Right renal pelvis (tissue), 4 donors: ENCODE data around the gene KRTAP4-8. TPM values are rescaled to one million over a fixed set of nuclear protein-coding genes. Genes with fewer than 3 reads are reported as not detected.
"Not testable (repeated sequence)": the region's sequence is repeated elsewhere in the genome, so short reads cannot be mapped to it uniquely, and the experiment has no call there.

Experiments
- DNase-seq, 4 donors: peaks; one replicate each; pipeline ENCODE4 v3.0.0-alpha.2; 2013; ENCODE audit warnings: low read depth in 4 of 4, low spot score in 3 of 4, missing footprints in 1 of 4
- polyA plus RNA-seq, 4 donors: library from polyadenylated mRNA; unstranded; fragments of 120-200 nt; gene quantifications; one replicate each; pipeline ENCODE4 v1.2.1, GENCODE V29; 2013; ENCODE audit not compliant: insufficient read length in 4 of 4

The KRTAP4-8 gene
- polyA plus RNA-seq, 4 donors = not detected

- no peak for DNase-seq
Observed at GRCh38 chr17:41067281-41067680, 30.7 kb downstream of the KRTAP4-8 start.

GRCh38 chr17:41065829-41066624 lies 31.9 kb downstream of the KRTAP4-8 start, which contains the start of gene KRTAP2-4:
KRTAP2-4 (minus strand) TSS chr17:41065879; CDS start chr17:41065845, 34 bp downstream.
- no peak for DNase-seq

GRCh38 chr17:41065016-41065689 lies 32.8 kb downstream of the KRTAP4-8 start:
- not testable (repeated sequence) for DNase-seq

- no peak for DNase-seq
Observed at GRCh38 chr17:41064301-41064700, 33.6 kb downstream of the KRTAP4-8 start.

DNA sequence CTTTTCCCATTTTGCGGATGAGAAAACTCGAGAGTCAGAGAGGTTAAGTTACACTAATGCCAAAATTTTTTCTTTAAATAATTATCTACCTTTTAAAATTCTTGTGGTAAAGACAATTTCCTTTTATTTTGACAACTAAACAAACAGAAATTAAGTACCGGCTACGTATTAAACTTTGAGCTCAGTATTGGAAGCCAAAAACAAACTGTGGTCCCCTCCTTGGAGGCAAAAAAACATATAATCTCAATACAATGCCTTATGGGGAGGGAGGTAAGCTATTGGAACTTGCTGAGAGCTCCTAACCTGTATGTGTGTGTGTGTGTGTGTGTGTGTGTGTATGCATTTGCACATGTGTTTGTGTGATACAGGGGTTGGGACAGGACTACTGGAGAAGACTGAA lies 34.5 kb downstream of the KRTAP4-8 start:
- no peak for DNase-seq

GRCh38 chr17:41061964-41062363 lies 36.0 kb downstream of the KRTAP4-8 start:
- no peak for DNase-seq

DNA sequence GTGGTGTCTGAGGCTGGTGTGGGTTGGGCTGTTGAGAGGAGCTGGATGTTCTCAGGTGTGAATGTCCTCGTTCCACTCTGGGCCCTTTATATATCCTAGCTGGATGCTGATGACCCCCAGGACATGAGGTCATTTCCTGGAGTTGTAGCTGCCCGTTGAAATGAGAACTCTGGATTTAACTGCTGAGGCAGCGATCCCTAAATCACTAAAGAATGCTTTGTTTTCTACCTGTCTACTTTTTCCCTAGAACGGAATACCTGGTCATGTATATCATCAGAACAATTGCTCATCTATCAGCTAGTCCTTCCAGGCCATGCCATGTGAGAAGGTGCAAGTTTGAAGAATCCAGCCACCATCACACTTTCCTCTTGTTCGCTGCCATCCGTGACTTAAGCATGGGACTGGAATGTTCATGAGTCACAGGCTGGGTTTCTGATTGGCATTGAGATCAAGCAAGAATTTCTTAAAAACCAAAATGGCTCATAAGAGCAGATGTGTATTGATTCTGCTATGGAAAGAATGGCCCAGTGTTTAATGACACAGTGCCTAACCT lies 37.8 kb downstream of the KRTAP4-8 start, which contains the start of gene KRTAP2-3:
Gene KRTAP2-3 (minus strand): TSS at position 63 of the 553 bp plus-strand sequence. CDS start 64 bp downstream, outside the sequence.
- no peak for DNase-seq

GRCh38 chr17:41059276-41060051 lies 38.5 kb downstream of the KRTAP4-8 start:
- DNase-seq = not testable (repeated sequence)

DNA sequence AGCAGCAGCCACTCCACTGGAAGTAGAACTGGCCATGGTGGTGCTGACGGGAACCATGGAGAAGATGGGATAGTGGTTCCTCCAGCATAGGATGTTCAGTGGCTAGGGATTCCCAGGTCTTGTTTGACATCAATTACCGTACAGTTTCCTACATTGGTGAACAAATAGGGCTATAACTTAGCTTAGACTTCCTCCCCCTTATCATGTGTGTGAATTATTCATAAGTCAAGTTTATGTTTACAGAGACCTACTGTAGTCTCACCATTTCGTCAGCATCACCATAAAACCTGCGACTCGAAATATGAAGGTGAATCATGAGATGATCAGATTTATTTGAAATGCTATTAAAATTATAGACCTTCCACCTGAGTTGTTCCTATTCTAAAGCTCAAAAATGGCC lies 39.2 kb downstream of the KRTAP4-8 start:
- no peak for DNase-seq

DNA sequence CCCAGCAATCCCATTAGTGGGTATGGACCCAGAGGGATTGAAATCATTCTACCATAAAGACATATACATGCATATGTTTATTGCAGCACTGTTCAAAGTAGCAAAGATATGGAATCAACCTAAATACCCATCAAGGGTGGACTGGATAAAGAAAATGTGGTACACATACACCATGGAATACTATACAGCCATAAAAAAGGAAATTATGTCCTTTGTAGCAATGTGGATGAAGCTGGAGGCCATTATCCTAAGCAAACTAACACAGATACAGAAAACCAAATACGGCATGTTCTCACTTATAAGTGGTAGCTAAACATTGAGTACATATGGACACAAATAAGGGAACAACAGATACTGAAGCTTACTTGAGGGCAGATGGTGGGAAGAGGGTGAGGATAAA lies 40.4 kb downstream of the KRTAP4-8 start:
- DNase-seq = no peak

- not testable (repeated sequence) for DNase-seq
Observed at GRCh38 chr17:41055130-41055529, 42.8 kb downstream of the KRTAP4-8 start, which contains the start of gene KRTAP2-2. KRTAP2-2 (minus strand) TSS chr17:41055230; CDS start chr17:41055211, 19 bp downstream.

DNA sequence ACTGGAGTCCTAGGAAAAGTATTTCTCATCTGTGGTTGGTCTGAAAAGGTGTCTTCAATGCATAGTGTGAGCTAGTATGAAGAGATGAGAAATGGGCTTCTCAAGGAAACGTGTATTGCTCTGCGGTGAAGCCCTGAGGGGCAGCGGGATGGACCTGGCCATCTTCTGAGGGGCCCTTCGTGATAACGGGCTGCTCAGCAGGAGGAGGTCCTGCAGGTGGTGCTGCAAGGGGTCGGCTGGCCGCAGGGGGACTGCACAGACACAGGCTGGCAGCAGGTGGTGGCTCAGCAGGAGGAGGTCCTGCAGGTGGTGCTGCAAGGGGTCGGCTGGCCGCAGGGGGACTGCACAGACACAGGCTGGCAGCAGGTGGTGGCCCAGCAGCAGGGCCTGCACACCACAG lies 43.4 kb downstream of the KRTAP4-8 start:
- not testable (repeated sequence) for DNase-seq

DNA sequence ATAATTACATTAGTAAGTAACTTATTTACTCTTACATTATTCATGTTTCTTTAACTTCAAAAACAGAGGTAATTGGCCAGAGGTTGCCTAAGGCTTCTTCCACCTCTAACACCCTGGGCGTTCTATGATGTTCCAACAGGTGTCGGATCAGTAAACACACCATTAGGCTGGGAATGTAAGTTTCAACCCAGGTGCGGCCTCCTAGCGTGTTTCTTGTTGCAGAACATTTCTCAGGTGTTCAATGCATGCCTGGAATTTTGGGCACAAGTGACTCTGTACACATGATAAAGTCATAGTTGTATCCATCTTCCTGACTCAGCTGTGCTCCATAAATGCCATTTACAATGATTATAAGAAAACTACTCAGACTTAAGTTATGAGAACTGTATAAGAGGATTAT lies 43.9 kb downstream of the KRTAP4-8 start:
- DNase-seq = peak in 2 of 4 donors; percentile 4 to 20

- DNase-seq = no peak
Observed at GRCh38 chr17:41052566-41052965, 45.4 kb downstream of the KRTAP4-8 start.

- DNase-seq = no peak
Observed at GRCh38 chr17:41049110-41049509, 48.8 kb downstream of the KRTAP4-8 start.

DNA sequence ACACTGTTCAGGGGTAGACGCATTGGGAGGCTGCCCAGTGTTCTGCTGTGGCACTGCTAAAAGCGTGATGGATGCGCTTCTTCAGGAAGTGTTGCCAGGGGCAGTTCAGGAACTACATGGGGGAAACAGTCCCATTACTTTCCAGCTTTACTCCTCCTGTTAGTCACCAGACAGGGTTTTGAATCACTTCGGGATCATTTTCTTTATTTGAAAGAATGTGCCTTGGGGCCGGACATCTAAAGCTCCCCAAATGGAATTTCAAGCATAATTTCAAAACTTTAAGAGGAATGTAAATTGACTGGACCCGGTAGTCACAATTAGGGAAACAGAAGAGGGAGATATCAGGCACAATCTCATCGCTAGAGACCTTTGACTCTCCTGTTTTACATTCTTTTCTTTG lies 49.5 kb downstream of the KRTAP4-8 start:
- no peak for DNase-seq
